Upper lobe of right lung (tissue), 1 donor: ENCODE data around the gene ZMYM4. TPM values are rescaled to one million over a fixed set of nuclear protein-coding genes. Genes with fewer than 3 reads are reported as not detected.
A peak's percentile ranks its signal among the peaks of the same experiment; 100 is the strongest.

Experiments used
- ATAC-seq: fragments of 200-7000 bp; cut with Tn5 transposase; one replicate; pipeline ENCODE4 v1.9.1; 2020; ENCODE audit warnings: mild to moderate bottlenecking, moderate library complexity
- DNase-seq: peaks from one replicate; pipeline ENCODE4 v3.0.0-alpha.2; 2020
- H3K27ac ChIP-seq: fragments of 200-600 bp; one replicate; pipeline ENCODE4 v1.8.0; 2022
- H3K27me3 ChIP-seq: fragments of 200-600 bp; one replicate; pipeline ENCODE4 v1.8.0; 2022; ENCODE audit warnings: mild to moderate bottlenecking
- H3K36me3 ChIP-seq: fragments of 200-600 bp; one replicate; pipeline ENCODE4 v1.8.0; 2022
- H3K4me1 ChIP-seq: fragments of 200-600 bp; one replicate; pipeline ENCODE4 v1.8.0; 2022
- H3K4me3 ChIP-seq: fragments of 200-600 bp; one replicate; pipeline ENCODE4 v1.8.0; 2022; ENCODE audit warnings: mild to moderate bottlenecking
- H3K9me3 ChIP-seq: fragments of 200-600 bp; one replicate; pipeline ENCODE4 v1.8.0; 2022
- intact Hi-C: fragments of 100-400 bp; cut with DNase I; formaldehyde crosslinking; loops from one replicate; pipeline ENCODE4 v1.11.0; 2022
- total RNA-seq: library from RNA; stranded (reverse); fragmentation: NEBNext Ultra II Directional; extraction: Animal tissue kit (Norgen Biotek cat#: 25700); gene quantifications from one replicate; pipeline ENCODE4 v1.2.1, GENCODE V29; 2021
- TF ChIP-seq, protein P1 (sequence below): fragments of 200-600 bp; IDR thresholded peaks from one replicate; pipeline ENCODE4 v1.8.0; 2022; ENCODE audit warnings: antibody characterized with exemption
- donor health status: DM: no; HTN: yes; CAD: no; lungs with severe emphysema.

ZMYM4 gene
- total RNA-seq, 1 donor from 2014 or later = 48.1 TPM

DNA sequence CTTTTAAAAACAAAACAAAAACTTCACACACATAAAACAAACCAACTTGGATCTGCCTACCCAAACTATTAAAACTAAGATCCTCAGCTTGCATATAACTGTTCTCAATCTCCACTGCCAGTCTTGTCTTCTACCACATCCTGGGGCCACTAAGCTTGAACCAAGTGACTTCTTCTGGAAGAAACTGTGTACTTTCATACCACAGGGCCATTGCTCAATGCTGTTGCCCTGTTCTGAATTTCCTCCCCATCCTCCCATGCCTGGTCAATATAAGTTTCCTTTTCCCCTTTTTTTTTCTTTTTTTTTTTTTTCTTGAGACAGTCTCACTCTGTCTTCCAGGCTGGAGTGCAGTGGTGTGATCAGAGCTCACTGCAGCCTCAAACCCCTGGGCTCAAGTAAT, 178.8 kb downstream of the ZMYM4 start:
- no peak overlapping the region for H3K4me3 ChIP-seq
- no peak overlapping the region for H3K27ac ChIP-seq
- TF ChIP-seq, protein P1, sequence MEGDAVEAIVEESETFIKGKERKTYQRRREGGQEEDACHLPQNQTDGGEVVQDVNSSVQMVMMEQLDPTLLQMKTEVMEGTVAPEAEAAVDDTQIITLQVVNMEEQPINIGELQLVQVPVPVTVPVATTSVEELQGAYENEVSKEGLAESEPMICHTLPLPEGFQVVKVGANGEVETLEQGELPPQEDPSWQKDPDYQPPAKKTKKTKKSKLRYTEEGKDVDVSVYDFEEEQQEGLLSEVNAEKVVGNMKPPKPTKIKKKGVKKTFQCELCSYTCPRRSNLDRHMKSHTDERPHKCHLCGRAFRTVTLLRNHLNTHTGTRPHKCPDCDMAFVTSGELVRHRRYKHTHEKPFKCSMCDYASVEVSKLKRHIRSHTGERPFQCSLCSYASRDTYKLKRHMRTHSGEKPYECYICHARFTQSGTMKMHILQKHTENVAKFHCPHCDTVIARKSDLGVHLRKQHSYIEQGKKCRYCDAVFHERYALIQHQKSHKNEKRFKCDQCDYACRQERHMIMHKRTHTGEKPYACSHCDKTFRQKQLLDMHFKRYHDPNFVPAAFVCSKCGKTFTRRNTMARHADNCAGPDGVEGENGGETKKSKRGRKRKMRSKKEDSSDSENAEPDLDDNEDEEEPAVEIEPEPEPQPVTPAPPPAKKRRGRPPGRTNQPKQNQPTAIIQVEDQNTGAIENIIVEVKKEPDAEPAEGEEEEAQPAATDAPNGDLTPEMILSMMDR = no peak
- H3K4me1 ChIP-seq = peaks cover 30% of the 10 kb centered on the region
- no peaks in the 10 kb centered on the region for H3K27me3 ChIP-seq
- DNase-seq = no peak
- H3K9me3 ChIP-seq = no peaks in the 10 kb centered on the region
- intact Hi-C loops = no loop called here
- H3K36me3 ChIP-seq = peaks cover 82% of the 10 kb centered on the region
- peak; percentile 47 for ATAC-seq

DNA sequence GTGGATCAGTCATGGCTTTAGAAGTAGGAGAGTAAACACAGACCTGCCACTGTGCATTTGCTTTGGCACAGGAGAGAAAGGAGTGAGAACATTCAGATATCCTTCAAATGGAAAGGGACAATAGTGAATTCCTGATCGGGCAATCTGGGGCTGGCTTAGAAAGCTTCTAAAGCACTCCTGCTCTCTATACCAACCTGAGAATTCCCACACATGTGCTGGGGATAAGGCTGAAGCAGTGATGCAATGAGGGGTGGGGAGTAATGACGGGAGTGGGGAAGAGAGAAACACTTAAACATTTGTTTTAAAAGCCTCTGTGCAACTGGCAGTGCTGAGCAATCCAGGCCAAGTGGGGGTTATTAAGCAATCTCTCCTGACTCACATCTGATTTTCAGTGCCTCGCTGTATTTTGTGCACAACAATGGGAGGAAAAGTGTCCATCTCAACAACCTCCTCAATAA, 179.9 kb downstream of the ZMYM4 start:
- Histone ChIP-seq H3K4me1 (peaks cover 41% of the 10 kb centered on the region), H3K27ac (peak overlapping the region; percentile 33), H3K27me3 (no peaks in the 10 kb centered on the region), H3K36me3 (peaks cover 76% of the 10 kb centered on the region), H3K9me3 (no peaks in the 10 kb centered on the region), H3K4me3 (no peak overlapping the region)
- TF ChIP-seq, protein P1 = no peak
- DNase-seq (no peak), ATAC-seq (peak; percentile 83)
- intact Hi-C loops = no loop called here

DNA sequence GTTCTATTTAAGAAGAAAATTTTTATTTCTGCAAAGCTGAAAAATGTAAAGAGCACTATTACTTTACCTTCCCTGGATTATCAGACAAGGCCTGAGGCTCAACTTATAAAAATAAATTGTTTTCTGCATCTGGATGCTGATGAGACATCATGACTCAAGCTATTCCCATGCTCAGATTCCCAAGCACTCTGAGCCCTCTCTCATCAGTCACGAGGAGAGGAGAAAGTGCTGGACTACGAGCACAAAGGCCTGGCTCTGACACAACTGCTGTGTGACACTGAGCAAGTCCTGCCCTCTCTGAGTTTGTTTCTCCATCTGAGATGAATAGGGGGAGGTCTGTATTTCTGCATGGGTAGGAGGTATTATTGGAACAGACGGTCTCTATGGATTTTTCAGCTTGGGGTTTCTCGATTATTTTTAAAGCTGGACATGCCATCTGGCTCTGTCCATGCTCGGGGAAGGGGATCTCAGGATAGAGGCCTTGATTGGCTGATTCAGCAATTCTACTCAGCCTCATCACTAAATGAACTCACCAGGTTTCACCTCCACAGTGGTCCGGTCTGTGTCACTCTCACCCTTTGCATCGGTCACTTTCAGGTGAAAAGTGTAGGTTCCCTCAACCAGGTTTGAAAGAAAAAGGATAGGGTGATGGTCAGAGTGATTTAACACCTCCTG, 181.0 kb downstream of the ZMYM4 start:
- intact Hi-C loops = loop anchor here (5.0 kb wide), 1 partner anchor 118 kb away; no protein-coding TSS in a partner anchor
- H3K27ac ChIP-seq = no peak overlapping the region
- TF ChIP-seq, protein P1 = no peak
- no peaks in the 10 kb centered on the region for H3K9me3 ChIP-seq
- ATAC-seq (no peak), DNase-seq (no peak)
- no peak overlapping the region for H3K4me3 ChIP-seq
- H3K27me3 ChIP-seq = no peaks in the 10 kb centered on the region
- H3K4me1 ChIP-seq = peaks cover 48% of the 10 kb centered on the region
- H3K36me3 ChIP-seq = peaks cover 77% of the 10 kb centered on the region

DNA sequence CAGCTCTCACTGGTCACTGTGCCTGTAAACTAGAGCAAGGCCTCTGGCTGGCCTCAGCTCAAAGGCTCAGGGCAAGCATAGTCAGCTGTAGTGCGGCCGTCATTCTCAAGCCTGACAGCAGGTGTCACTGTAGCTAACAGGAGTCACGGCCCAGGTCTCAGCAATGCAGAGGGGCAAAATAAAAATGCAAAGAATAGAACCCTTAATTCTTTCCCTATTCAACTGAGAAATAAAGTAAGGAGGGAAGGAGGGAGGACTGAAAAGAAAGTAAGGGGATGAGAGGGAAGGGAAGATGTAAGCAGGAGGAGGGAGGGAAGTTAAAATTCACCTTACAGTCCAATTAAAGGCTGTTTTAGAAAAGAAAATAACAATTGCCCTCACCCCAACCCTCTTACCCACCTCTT, 182.6 kb downstream of the ZMYM4 start:
- H3K36me3 ChIP-seq = peaks cover 62% of the 10 kb centered on the region
- DNase-seq (peak; percentile 87), ATAC-seq (peak; percentile 88)
- H3K27ac ChIP-seq = no peak overlapping the region
- TF ChIP-seq, protein P1 = peak; percentile 88
- intact Hi-C loops = loop anchor here (5.0 kb wide), 1 partner anchor 116 kb away; no protein-coding TSS in a partner anchor
- peaks cover 53% of the 10 kb centered on the region for H3K4me1 ChIP-seq
- no peak overlapping the region for H3K4me3 ChIP-seq
- no peaks in the 10 kb centered on the region for H3K9me3 ChIP-seq
- H3K27me3 ChIP-seq = no peaks in the 10 kb centered on the region

DNA sequence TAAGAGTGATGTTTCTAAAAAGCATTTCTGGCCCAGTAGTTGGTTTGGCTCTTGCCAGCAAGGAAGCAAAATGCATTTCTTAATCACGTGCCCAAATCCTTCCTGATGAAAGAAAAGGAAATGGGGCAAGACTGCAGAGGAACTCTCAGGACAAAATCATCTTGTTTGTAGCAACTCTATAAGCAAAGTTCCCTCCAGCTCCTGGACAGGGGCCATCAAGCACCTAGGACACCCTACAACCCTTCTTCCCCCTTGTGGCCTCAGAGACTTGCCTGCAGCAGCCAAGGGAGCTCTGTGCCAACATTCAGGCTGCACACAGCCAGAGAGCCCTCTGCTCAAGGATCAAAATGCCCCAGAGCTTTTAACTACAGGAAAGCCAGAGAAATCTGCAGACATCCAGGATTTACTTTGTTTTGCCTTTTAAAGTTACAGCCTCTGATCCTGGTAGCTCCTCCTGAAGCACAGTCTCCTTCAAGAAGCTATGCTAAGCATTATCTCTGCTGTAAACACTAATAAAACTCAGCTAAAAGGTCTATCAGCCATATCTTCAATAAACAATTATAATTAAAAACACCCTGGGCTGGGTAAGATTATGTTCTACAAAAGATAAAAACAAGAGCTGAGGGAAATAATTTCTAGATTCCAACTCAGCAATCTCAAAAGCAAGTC, 183.7 kb downstream of the ZMYM4 start:
- intact Hi-C loops = loop anchor here (5.0 kb wide), 1 partner anchor 115 kb away; no protein-coding TSS in a partner anchor
- Histone ChIP-seq H3K36me3 (peaks cover 52% of the 10 kb centered on the region), H3K4me3 (no peak overlapping the region), H3K27me3 (no peaks in the 10 kb centered on the region), H3K4me1 (peaks cover 53% of the 10 kb centered on the region), H3K27ac (peak overlapping the region; percentile 70), H3K9me3 (no peaks in the 10 kb centered on the region)
- peak; percentile 67 for ATAC-seq
- TF ChIP-seq, protein P1 = peak; percentile 20
- DNase-seq = no peak
